Large intestine (tissue), 3 donors: ENCODE data around the gene RCL1. TPM values are rescaled to one million over a fixed set of nuclear protein-coding genes. Genes with fewer than 3 reads are reported as not detected.
"Not testable (repeated sequence)": the region's sequence is repeated elsewhere in the genome, so short reads cannot be mapped to it uniquely, and the experiment has no call there.

ENCODE experiments used
- DNase-seq, 2 donors: peaks; one replicate each; pipeline versions ENCODE4 v3.0.0 to v3.0.0-alpha.2; 2013
- H3K27ac ChIP-seq: one replicate; pipeline ENCODE4 v1.5.1; 2013; ENCODE audit warnings: low read length
- H3K27me3 ChIP-seq: 2 replicates; pipeline ENCODE4 v1.6.1; 2013; ENCODE audit warnings: low read length; ENCODE audit not compliant: control insufficient read depth, insufficient read depth
- H3K36me3 ChIP-seq: 2 replicates; pipeline ENCODE4 v1.6.1; 2013; ENCODE audit warnings: low read length; ENCODE audit not compliant: control insufficient read depth, insufficient read depth
- H3K4me1 ChIP-seq: one replicate; pipeline ENCODE4 v1.6.1; 2013; ENCODE audit warnings: low read length; ENCODE audit not compliant: control insufficient read depth, insufficient read depth
- H3K4me3 ChIP-seq: one replicate; pipeline ENCODE4 v1.5.1; 2013; ENCODE audit warnings: low read length
- H3K9me3 ChIP-seq: one replicate; pipeline ENCODE4 v1.6.1; 2013; ENCODE audit warnings: mild to moderate bottlenecking, low read depth, low read length, moderate library complexity; ENCODE audit not compliant: control insufficient read depth
- WGBS: methylation state at CpG from one replicate; pipeline ENCODE4 v1.1.5; 2013; ENCODE audit warnings: low lambda C conversion rate; ENCODE audit not compliant: insufficient coverage; 5-methylcytosine and 5-hydroxymethylcytosine counted together
- polyA plus RNA-seq: library from polyadenylated mRNA; unstranded; fragments of 120-200 nt; gene quantifications from one replicate; pipeline ENCODE4 v1.2.1, GENCODE V29; 2013

RCL1 gene
- polyA plus RNA-seq, 1 donor: 12.1 TPM

GRCh38 chr9:4781408-4781807 lies 11.3 kb upstream of the RCL1 start:
- H3K4me3 ChIP-seq: no peak overlapping the region
- H3K4me1 ChIP-seq: no peaks in the 10 kb centered on the region
- DNase-seq: no peak
- H3K9me3 ChIP-seq: no peaks in the 10 kb centered on the region
- no peak overlapping the region for H3K27ac ChIP-seq
- no peaks in the 10 kb centered on the region for H3K36me3 ChIP-seq
- H3K27me3 ChIP-seq: peaks cover 4% of the 10 kb centered on the region
- no CpG with 5 or more reads among the region's 2 CpGs for WGBS

GRCh38 chr9:4783191-4783590 lies 9.6 kb upstream of the RCL1 start:
- H3K9me3 ChIP-seq, H3K36me3 ChIP-seq, H3K4me3 ChIP-seq, H3K27me3 ChIP-seq, DNase-seq, H3K27ac ChIP-seq, H3K4me1 ChIP-seq: not testable (repeated sequence)
- no CpG with 5 or more reads among the region's 4 CpGs for WGBS

- no peaks in the 10 kb centered on the region for H3K36me3 ChIP-seq
- H3K9me3 ChIP-seq: no peaks in the 10 kb centered on the region
- peaks cover 4% of the 10 kb centered on the region for H3K27me3 ChIP-seq
- DNase-seq: peak in 1 of 2 donors; percentile 65
- no peak overlapping the region for H3K4me3 ChIP-seq
- WGBS: 39% methylated on average over 2 of the region's 2 CpGs
- H3K27ac ChIP-seq: no peak overlapping the region
- H3K4me1 ChIP-seq: no peaks in the 10 kb centered on the region
These were observed 8.3 kb upstream of the RCL1 start for GRCh38 chr9:4784403-4784802.

GRCh38 chr9:4786599-4786998 lies 6.1 kb upstream of the RCL1 start:
- no peak overlapping the region for H3K27ac ChIP-seq
- no peaks in the 10 kb centered on the region for H3K36me3 ChIP-seq
- no peak for DNase-seq
- H3K4me1 ChIP-seq: no peaks in the 10 kb centered on the region
- no CpG with 5 or more reads among the region's 4 CpGs for WGBS
- H3K4me3 ChIP-seq: no peak overlapping the region
- no peaks in the 10 kb centered on the region for H3K9me3 ChIP-seq
- H3K27me3 ChIP-seq: no peaks in the 10 kb centered on the region

GRCh38 chr9:4787876-4788275 lies 4.9 kb upstream of the RCL1 start:
- Histone ChIP-seq H3K36me3 (no peaks in the 10 kb centered on the region), H3K9me3 (no peaks in the 10 kb centered on the region), H3K4me3 (no peak overlapping the region), H3K4me1 (peaks cover 3% of the 10 kb centered on the region), H3K27ac (no peak overlapping the region), H3K27me3 (no peaks in the 10 kb centered on the region)
- WGBS: no CpG with 5 or more reads among the region's 1 CpG
- DNase-seq: no peak

- no peak for DNase-seq
- H3K36me3 ChIP-seq: no peaks in the 10 kb centered on the region
- no peaks in the 10 kb centered on the region for H3K9me3 ChIP-seq
- H3K4me3 ChIP-seq: no peak overlapping the region
- peaks cover 3% of the 10 kb centered on the region for H3K4me1 ChIP-seq
- H3K27ac ChIP-seq: no peak overlapping the region
- H3K27me3 ChIP-seq: no peaks in the 10 kb centered on the region
- WGBS: 96% methylated on average over 4 of the region's 6 CpGs
These were observed 4.0 kb upstream of the RCL1 start for GRCh38 chr9:4788703-4789102.

- Histone ChIP-seq H3K9me3 (no peaks in the 10 kb centered on the region), H3K36me3 (no peaks in the 10 kb centered on the region), H3K4me1 (peaks cover 3% of the 10 kb centered on the region), H3K27me3 (no peaks in the 10 kb centered on the region), H3K27ac (no peak overlapping the region), H3K4me3 (peak overlapping the region; percentile 38)
- DNase-seq: no peak
- WGBS: no CpG with 5 or more reads among the region's 23 CpGs
These were observed 631 bp upstream of the RCL1 start for GRCh38 chr9:4792054-4792571.

- no peak for DNase-seq
- H3K4me3 ChIP-seq: peak overlapping the region; percentile 95
- peaks cover 3% of the 10 kb centered on the region for H3K4me1 ChIP-seq
- no peaks in the 10 kb centered on the region for H3K27me3 ChIP-seq
- H3K36me3 ChIP-seq: no peaks in the 10 kb centered on the region
- H3K27ac ChIP-seq: peak overlapping the region; percentile 55
- 8% methylated on average over 2 of the region's 23 CpGs for WGBS
- no peaks in the 10 kb centered on the region for H3K9me3 ChIP-seq
These were observed 983 bp downstream of the RCL1 start for GRCh38 chr9:4793459-4794395.

GRCh38 chr9:4794691-4795090 lies 1.9 kb downstream of the RCL1 start:
- Histone ChIP-seq H3K4me3 (no peak overlapping the region), H3K9me3 (no peaks in the 10 kb centered on the region), H3K36me3 (no peaks in the 10 kb centered on the region), H3K27me3 (no peaks in the 10 kb centered on the region), H3K27ac (no peak overlapping the region), H3K4me1 (peaks cover 3% of the 10 kb centered on the region)
- WGBS: no CpG with 5 or more reads among the region's 4 CpGs
- DNase-seq: no peak

GRCh38 chr9:4795108-4795507 lies 2.4 kb downstream of the RCL1 start:
- H3K36me3 ChIP-seq, H3K9me3 ChIP-seq, H3K27ac ChIP-seq, H3K27me3 ChIP-seq, H3K4me3 ChIP-seq, H3K4me1 ChIP-seq, DNase-seq: not testable (repeated sequence)
- no CpG with 5 or more reads among the region's 10 CpGs for WGBS

- Histone ChIP-seq H3K9me3 (no peaks in the 10 kb centered on the region), H3K4me3 (no peak overlapping the region), H3K4me1 (peaks cover 3% of the 10 kb centered on the region), H3K36me3 (no peaks in the 10 kb centered on the region), H3K27ac (no peak overlapping the region), H3K27me3 (no peaks in the 10 kb centered on the region)
- DNase-seq: no peak
- no CpG with 5 or more reads among the region's 2 CpGs for WGBS
These were observed 3.8 kb downstream of the RCL1 start for GRCh38 chr9:4796530-4796929.
